Retinal pigment epithelial cell (primary cell): Measurements from ENCODE around the gene TNFAIP8.

ENCODE experiments used
- DNase-seq: peaks from one replicate; pipeline ENCODE4 v3.0.0-alpha.2; 2010; ENCODE audit warnings: low read depth
- H3K4me3 ChIP-seq: 2 replicates; pipeline ENCODE4 v1.5.1; 2011; ENCODE audit warnings: mild to moderate bottlenecking, low read length, control low read depth, moderate library complexity
- CTCF ChIP-seq: conservative IDR thresholded peaks from 2 replicates; pipeline ENCODE4 v1.5.1; 2011; ENCODE audit warnings: low read depth, low read length, control low read depth, inconsistent platforms

The TNFAIP8 gene

DNA sequence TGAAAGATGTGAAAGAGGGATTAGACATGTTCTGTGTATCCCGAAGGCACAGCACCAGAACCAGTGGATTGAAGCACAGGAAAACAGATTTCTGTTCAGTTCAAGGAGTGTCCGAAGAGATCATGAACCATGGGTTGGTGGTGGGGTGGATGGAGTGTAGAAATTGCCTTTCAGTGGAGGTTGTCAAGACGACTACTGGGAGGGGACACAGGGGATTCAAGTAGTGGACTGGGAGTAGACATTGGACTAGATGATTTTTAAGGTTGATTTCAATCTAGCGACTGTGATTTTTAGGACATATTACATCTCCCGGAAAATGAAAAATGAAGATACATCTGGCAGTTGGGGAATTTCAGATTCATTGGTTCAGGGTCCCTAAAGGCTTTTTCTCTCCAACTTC, 35.9 kb upstream of the TNFAIP8 start:
- no peak overlapping the region for H3K4me3 ChIP-seq
- no peak for DNase-seq
- no peak for TF ChIP-seq CTCF

GRCh38 chr5:119321569-119322311, 34.1 kb upstream of the TNFAIP8 start:
- no peak for DNase-seq
- no peak for TF ChIP-seq CTCF
- no peak overlapping the region for H3K4me3 ChIP-seq

DNA sequence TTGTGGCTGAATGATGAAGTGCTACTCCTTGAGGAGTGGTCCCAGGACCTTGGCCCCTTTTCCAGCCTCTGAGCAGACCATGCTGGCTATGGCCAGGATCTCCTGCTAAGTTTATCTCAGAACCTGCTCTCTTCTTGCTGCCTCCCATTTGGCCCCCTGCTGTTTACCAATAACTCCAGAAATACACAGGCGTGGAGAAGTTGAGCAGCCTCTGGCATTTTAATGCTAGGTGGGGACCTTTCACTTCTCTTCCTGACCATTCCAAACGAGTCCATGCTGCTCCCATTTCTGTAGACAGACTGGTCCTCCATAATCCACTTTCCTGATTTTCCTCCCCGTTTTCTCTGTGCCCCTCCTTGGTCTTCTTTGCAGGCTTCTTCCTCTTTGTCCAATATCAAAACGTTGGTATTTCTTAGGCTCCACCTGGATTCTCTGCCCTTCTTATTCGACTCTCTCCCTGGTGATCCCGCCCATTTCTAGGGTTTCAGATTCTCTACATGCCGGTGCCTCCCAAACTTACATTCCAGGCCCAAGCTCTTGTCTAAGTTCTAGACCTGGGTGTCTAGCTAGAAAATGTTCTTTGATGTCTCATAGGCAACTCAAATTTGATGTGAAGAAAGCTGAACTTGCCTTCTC, 33.4 kb upstream of the TNFAIP8 start:
- no peak for TF ChIP-seq CTCF
- DNase-seq, result no peak
- H3K4me3 ChIP-seq, result no peak overlapping the region

DNA sequence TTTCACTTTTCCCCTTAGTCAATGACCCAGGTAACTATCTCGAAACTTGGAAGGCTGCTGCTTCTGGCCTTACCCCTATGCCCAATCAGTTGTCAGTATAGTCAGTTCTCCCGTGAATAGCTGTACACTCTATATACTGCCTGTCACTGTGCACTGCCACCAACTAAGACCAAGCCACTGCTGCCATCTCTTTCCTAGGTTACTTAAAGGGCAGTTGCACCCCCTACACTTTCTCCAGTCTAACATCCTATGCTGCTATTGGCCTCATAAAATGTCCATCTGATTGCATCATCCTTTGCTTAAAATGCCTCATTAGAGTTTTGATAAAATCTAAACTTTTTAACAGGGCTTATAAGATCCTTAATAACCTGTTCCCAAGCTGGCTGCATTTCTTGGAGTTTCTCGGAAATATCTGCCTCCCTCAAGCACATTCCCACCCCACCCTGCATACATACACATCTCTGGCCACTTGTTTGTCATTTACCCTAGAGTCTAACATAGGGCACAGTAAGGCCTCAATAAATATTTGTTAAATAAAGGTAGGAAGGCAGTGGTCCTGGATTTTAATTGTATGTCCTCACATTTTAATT, 32.8 kb upstream of the TNFAIP8 start:
- H3K4me3 ChIP-seq, result no peak overlapping the region
- DNase-seq, result no peak
- no peak for TF ChIP-seq CTCF

DNA sequence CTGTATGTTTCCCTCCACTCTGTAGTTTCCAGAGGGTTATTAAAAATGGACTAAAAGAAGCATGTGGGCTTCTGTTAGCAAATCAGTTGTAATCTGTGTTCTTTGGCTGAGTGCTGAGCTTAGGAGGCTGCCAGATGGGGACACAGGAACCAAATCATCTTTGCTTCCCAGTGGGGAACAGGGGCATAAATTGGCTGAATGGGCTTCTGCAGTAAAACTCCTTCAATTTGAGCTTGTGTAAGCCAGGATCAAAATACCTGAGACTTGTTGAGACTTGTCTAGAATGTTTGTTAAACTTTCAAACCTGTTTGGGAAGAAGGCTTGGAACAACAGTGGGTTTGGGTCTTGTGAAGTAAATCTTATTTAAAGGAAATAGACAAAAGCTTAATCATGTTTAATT, 32.2 kb upstream of the TNFAIP8 start:
- no peak for TF ChIP-seq CTCF
- DNase-seq, result no peak
- H3K4me3 ChIP-seq, result no peak overlapping the region

DNA sequence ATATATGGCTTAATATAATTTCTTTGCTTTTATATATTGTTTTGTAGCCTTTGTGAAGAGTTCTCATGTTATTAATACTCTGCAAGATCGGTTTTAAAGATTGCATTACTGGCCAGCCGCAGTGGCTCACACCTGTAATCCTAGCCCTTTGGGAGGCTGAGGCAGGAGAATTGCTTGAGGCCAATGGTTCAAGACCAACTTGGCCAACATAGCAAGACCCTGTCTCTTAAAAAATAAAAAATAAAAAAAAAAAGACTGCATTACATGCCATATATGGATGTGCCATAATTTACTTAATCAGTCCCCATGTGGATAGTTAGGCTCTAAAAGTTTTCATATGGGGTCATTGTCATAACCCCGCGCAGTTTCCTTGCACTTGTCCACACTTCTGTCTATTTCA, 31.0 kb upstream of the TNFAIP8 start:
- H3K4me3 ChIP-seq, result no peak overlapping the region
- DNase-seq, result no peak
- no peak for TF ChIP-seq CTCF

DNA sequence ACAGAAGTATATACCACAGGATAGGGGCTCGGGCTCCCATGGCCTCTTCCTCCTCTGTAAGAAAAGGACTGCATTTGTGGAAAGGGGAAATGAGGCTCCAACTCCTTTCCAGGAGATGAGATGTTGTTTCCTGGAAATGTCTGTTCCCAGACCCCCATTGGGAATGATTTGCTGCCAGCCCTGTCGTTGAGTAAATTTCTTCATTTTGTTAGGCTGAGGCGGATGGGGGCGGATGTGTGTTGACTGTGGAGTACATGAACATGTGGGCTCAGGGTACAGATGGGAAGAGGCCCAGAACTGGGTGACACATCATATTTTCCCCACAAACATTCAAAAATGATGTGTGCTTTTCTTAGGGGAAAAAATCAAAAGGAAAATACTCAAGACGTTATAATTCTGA, 28.8 kb upstream of the TNFAIP8 start:
- no peak for TF ChIP-seq CTCF
- no peak overlapping the region for H3K4me3 ChIP-seq
- no peak for DNase-seq
